Measurements from ENCODE around the gene CTNNA3.

Gene CTNNA3

DNA sequence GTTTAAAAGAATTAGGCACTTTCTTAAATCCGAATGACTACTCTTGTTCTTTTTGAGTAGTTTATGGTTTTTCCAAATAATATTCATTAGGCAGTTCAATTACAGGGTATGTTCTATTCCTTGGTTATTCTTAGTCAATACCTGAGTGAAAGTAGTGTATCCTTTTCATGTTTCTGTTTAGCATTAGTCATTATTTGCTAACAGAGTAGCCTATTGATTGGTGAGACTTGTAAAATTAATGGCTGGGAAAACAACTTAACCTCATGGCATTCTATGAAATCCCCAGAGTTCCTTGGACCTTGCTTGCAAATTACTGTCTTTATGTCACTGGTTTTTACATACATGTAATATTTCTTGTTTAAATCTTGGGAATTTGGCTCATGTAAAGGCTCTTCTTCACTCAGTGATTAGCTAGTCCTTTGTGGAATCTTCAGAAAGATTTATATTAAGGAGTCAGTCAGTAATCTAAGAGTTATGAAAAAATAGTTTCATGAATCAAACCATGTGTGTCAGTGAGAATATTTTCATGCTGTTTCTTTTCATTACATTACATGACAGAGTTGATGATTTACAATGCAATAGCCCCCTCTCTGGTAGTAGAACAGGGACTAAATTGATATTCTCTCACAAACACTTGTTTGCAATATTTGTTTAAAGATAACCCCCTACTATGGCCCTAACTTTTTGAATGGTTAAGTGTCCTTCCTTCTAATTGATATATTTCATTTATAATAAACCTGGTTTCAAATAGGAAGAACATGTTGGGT, 851.6 kb downstream of the CTNNA3 start:
- DNase-seq (ENCODE audit: low read depth): no peak
- TF ChIP-seq, protein P1, sequence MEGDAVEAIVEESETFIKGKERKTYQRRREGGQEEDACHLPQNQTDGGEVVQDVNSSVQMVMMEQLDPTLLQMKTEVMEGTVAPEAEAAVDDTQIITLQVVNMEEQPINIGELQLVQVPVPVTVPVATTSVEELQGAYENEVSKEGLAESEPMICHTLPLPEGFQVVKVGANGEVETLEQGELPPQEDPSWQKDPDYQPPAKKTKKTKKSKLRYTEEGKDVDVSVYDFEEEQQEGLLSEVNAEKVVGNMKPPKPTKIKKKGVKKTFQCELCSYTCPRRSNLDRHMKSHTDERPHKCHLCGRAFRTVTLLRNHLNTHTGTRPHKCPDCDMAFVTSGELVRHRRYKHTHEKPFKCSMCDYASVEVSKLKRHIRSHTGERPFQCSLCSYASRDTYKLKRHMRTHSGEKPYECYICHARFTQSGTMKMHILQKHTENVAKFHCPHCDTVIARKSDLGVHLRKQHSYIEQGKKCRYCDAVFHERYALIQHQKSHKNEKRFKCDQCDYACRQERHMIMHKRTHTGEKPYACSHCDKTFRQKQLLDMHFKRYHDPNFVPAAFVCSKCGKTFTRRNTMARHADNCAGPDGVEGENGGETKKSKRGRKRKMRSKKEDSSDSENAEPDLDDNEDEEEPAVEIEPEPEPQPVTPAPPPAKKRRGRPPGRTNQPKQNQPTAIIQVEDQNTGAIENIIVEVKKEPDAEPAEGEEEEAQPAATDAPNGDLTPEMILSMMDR (conservative IDR thresholded peaks at IDR 0.05; ENCODE audit: low read length): no peak
- no peak overlapping the region for H3K4me3 ChIP-seq (ENCODE audit: low read length)

DNA sequence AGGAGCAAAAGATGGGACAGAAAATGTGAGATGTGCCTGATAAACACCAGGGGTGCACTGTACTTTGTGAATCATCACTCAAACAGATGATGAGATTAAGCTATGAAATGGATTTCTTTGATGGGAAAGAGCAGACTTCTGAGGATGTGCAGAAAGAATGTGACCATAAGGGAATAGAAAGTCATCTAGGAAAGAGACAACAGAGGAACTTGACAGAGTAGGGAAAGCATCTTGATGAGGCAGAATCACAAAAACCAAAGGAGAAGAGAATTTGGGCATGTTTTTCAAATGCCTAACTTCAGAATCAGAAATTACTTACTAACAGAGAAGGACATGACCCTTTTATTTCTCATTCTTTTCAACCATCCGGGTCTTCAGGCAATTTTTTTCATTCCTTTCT, 852.6 kb downstream of the CTNNA3 start:
- TF ChIP-seq, protein P1 (conservative IDR thresholded peaks at IDR 0.05; ENCODE audit: low read length): no peak
- DNase-seq (ENCODE audit: low read depth): peak; percentile 9
- H3K4me3 ChIP-seq (ENCODE audit: low read length): no peak overlapping the region

DNA sequence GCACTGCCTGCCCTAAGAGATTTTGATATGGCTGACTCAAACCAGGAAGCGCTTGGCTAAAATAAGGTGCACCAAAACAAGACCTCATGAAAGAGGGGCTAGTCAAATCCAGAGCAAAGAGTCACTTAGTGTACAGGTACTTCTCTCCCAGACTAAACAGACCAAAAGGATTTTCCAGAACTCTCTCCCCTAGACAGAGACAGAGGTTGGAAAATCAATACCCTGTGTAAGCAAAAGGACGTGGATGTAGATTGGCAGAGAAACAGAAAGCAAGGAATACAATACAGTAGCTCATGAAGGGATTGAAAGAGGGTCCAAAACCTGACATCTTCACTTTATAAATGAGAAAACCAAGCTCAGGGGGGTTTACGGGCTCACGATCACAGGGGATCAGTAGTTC, 853.1 kb downstream of the CTNNA3 start:
- no peak overlapping the region for H3K4me3 ChIP-seq (ENCODE audit: low read length)
- TF ChIP-seq, protein P1 (conservative IDR thresholded peaks at IDR 0.05; ENCODE audit: low read length): no peak
- no peak for DNase-seq (ENCODE audit: low read depth)

DNA sequence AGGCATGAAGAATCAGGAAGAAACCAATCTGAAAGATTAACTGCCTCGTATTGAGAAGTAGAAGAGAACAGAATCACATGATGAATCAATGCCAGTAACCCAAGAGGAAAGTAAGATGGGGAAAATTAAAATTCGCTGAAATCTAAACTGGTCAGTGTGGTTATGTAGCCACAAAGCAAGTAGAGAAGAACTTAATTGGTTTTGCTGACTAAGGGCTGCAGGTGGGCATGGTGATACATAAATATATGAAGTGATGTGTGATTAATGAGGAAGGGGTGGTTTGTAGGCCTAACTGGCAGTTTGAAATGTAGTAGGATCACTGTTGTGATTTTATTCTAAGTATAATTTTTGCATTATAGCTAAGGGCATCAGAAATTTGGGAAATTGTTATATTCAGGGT, 853.6 kb downstream of the CTNNA3 start:
- H3K4me3 ChIP-seq (ENCODE audit: low read length): no peak overlapping the region
- TF ChIP-seq, protein P1 (conservative IDR thresholded peaks at IDR 0.05; ENCODE audit: low read length): no peak
- no peak for DNase-seq (ENCODE audit: low read depth)

DNA sequence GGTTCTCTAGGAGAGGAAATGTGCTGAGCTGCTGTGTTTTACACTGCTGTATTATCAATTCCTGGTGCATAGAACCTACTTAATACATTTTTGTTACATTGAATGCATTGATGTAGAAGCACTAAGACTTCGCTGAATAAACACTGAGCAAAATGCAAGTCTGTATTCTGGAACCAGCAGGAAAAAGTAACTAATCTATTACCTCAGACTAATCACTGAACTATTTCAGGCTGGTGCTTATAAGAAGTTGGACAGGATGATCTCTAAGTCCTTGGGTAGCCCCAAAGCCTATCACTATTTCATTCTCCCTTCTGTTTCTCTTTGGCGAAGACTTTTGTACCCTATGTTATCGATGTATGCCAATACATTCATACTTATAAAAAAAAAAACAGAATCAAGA, 857.3 kb downstream of the CTNNA3 start:
- TF ChIP-seq, protein P1 (conservative IDR thresholded peaks at IDR 0.05; ENCODE audit: low read length): no peak
- H3K4me3 ChIP-seq (ENCODE audit: low read length): no peak overlapping the region
- DNase-seq (ENCODE audit: low read depth): no peak

DNA sequence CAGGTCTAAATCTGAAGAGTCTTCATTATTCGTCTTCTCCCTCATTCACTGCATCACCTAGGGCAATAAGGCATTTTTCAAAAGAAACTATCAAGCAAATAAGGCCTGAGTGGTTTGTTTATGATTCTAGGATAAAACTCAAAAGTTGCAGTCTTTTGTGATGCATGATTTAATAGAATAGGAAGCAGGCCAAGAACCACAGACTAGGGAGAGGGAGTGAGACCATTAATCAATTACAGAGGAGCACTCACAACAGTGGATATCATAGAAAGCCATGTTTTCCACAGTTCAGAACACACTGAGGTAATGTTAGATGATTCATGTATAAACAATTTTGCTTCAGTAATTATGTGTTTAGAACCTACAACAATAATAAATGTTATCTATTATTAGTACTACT, 858.0 kb downstream of the CTNNA3 start:
- peak; percentile 46 for DNase-seq (ENCODE audit: low read depth)
- no peak overlapping the region for H3K4me3 ChIP-seq (ENCODE audit: low read length)
- TF ChIP-seq, protein P1 (conservative IDR thresholded peaks at IDR 0.05; ENCODE audit: low read length): no peak

DNA sequence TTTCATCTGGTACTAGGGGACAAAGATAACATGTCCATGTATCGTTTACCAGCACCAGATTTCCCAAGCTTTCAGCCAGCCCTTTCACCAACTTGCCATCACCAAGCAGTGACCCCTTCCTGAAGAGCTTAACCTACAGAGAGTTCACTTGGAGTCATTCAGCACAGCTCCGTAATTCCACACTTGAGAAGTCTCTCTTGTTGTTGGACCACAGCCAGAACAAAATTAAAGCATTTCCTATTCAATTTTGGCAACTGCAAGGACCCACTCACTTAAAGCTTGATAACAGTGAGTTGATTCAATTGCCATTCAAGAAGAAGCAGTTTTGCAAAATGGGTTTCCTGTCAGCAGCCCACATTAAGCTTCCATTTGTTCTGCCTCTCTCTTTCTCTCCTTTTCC, 858.7 kb downstream of the CTNNA3 start:
- TF ChIP-seq, protein P1 (conservative IDR thresholded peaks at IDR 0.05; ENCODE audit: low read length): no peak
- DNase-seq (ENCODE audit: low read depth): peak; percentile 3
- no peak overlapping the region for H3K4me3 ChIP-seq (ENCODE audit: low read length)
